Natural killer cell (primary cell): ENCODE data around the gene RAB40C. TPM values are rescaled to one million over a fixed set of nuclear protein-coding genes. Genes with fewer than 3 reads are reported as not detected.
A peak's percentile ranks its signal among the peaks of the same experiment; 100 is the strongest.

Experiments
- ATAC-seq, 3 donors: fragments of 150-1000 bp in 2 of 3; fragments of 200-7000 bp in 1 of 3; cut with Tn5 transposase; 1 replicate in 1 of 3; 2 replicates in 2 of 3; pipeline ENCODE4 v1.10.0; 2021; ENCODE audit warnings: mild to moderate bottlenecking in 2 of 3, moderate library complexity in 2 of 3
- DNase-seq, 2 donors: peaks; one replicate each; pipeline versions ENCODE4 v3.0.0 to v3.0.0-alpha.2; 2013 to 2021; ENCODE audit warnings: mixed read lengths in 1 of 2
- H3K27ac ChIP-seq: one replicate; pipeline ENCODE4 v1.5.1; 2013; ENCODE audit warnings: mild to moderate bottlenecking, low read length
- H3K27me3 ChIP-seq: one replicate; pipeline ENCODE4 v1.6.1; 2013; ENCODE audit warnings: low read length; ENCODE audit not compliant: control insufficient read depth, insufficient read depth
- H3K36me3 ChIP-seq: one replicate; pipeline ENCODE4 v1.6.1; 2013; ENCODE audit warnings: low read length; ENCODE audit not compliant: control insufficient read depth, insufficient read depth
- H3K4me1 ChIP-seq: one replicate; pipeline ENCODE4 v1.6.1; 2013; ENCODE audit warnings: low read length; ENCODE audit not compliant: control insufficient read depth, insufficient read depth
- H3K4me3 ChIP-seq: one replicate; pipeline ENCODE4 v1.5.1; 2013; ENCODE audit warnings: low read length
- H3K9me3 ChIP-seq: one replicate; pipeline ENCODE4 v1.6.1; 2013; ENCODE audit warnings: low read length; ENCODE audit not compliant: control insufficient read depth, insufficient read depth
- H3K27ac Mint-ChIP-seq, 2 donors: one replicate each; pipeline ENCODE4 v1.8.0; 2022; ENCODE audit warnings: mild to moderate bottlenecking in 2 of 2, mixed read lengths in 2 of 2, moderate library complexity in 1 of 2
- H3K27me3 Mint-ChIP-seq, 2 donors: one replicate each; pipeline ENCODE4 v1.8.0; 2022; ENCODE audit warnings: low read depth in 2 of 2, mixed read lengths in 2 of 2
- H3K36me3 Mint-ChIP-seq: one replicate; pipeline ENCODE4 v1.8.0; 2022; ENCODE audit warnings: mixed read lengths
- H3K4me1 Mint-ChIP-seq, 2 donors: one replicate each; pipeline ENCODE4 v1.8.0; 2022; ENCODE audit warnings: mixed read lengths in 2 of 2
- H3K4me3 Mint-ChIP-seq: one replicate; pipeline ENCODE4 v1.8.0; 2022; ENCODE audit warnings: mild to moderate bottlenecking, moderate library complexity, mixed read lengths
- H3K9me3 Mint-ChIP-seq, 2 donors: one replicate each; pipeline ENCODE4 v1.8.0; 2022; ENCODE audit warnings: mixed read lengths in 2 of 2
- CTCF ChIP-seq: fragments of 200-600 bp; IDR thresholded peaks from one replicate; pipeline ENCODE4 v1.8.0; 2022; ENCODE audit warnings: antibody characterized with exemption
- whole genome bisulfite sequencing: methylation state at CpG from one replicate; pipeline ENCODE4 v1.1.7; 2013; ENCODE audit warnings: missing lambda C conversion rate; ENCODE audit not compliant: insufficient coverage; 5-methylcytosine and 5-hydroxymethylcytosine counted together
- intact Hi-C: fragments of 100-400 bp; cut with micrococcal nuclease; formaldehyde crosslinking; loops from one replicate; pipeline ENCODE4 v1.14.2; 2022
- total RNA-seq, 4 donors: library from RNA; stranded (reverse); fragments of 120-200 nt in 1 of 4; gene quantifications; one replicate each; pipeline versions ENCODE4 v1.2.3 to v1.2.4, GENCODE V29; 2013 to 2022

The RAB40C gene
- total RNA-seq, 3 donors from 2014 or later (not counting 1 experiment from before 2014, with no cell fraction given): 12.7 to 20.8 (median 20.0) TPM

DNA sequence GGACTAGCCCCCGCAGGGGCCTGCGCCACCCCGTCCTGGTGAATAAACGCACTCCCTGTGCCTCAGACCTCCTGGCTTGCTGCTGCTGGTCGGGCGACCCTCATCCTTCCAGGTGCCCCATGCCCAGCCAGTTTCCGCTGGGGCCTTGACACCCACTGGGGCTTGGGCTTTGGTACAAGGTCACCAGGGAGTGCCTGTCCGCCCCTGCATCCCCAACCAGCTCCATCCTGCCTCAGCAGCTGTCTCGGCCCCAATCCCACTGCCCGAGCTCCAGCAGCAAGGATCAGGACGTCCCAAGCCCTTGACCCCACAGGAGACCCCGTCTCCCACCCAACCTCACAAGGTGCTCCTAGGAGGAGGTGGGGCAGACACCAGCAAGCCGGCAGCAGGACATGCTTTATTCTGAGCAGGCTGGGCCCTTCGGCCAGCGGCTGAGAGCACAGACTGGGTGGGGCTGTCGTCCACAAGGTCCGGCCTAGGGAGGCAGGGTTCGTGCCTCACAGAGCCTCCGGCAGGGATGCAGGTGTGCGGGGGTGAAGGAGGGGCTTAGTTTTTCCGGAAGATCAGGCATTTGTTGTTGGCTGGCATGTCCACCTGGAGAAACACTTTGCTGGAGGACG lies 44.3 kb downstream of the RAB40C start:
- Histone ChIP-seq H3K27me3 (no peaks in the 10 kb centered on the region), H3K4me1 (peaks cover 25% of the 10 kb centered on the region), H3K9me3 (no peaks in the 10 kb centered on the region), H3K4me3 (no peak overlapping the region), H3K36me3 (no peaks in the 10 kb centered on the region), H3K27ac (no peak overlapping the region)
- intact Hi-C loops: no loop called here
- H3K4me1 Mint-ChIP-seq: peaks cover 7 to 12% of the 10 kb centered on the region in 2 donors
- H3K36me3 Mint-ChIP-seq: no peaks in the 10 kb centered on the region
- no peak for DNase-seq
- no peak for ATAC-seq
- H3K27ac Mint-ChIP-seq: no peak overlapping the region
- H3K9me3 Mint-ChIP-seq: no peaks in the 10 kb centered on the region
- 96% methylated on average over 22 of the region's 22 CpGs for WGBS
- peaks cover 0 to 3% of the 10 kb centered on the region in 2 donors for H3K27me3 Mint-ChIP-seq
- H3K4me3 Mint-ChIP-seq: no peak overlapping the region
- TF ChIP-seq CTCF: no peak

DNA sequence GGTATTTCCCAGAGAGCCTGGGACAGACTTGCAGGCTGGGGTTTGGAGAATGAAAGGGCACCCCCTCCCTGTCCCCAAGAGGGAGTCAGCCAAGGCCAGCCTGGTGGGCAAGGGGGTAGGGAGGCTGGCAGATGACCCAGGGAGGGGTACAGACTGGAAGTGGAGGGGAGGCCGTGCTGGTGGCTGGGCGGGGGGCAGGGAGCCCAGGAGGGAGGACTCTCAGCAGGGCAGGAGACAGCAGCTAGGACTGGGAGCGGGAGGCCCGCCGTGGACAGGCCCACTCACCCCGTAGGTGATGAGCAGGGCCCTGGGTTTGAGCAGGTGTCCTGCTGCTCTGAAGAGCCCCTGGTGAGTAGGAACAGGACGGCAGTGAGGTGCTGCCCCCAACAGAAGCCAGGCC lies 45.1 kb downstream of the RAB40C start:
- no peaks in the 10 kb centered on the region for H3K27me3 ChIP-seq
- no peaks in the 10 kb centered on the region for H3K9me3 ChIP-seq
- no peak for TF ChIP-seq CTCF
- no peaks in the 10 kb centered on the region for H3K36me3 Mint-ChIP-seq
- peaks cover 7 to 12% of the 10 kb centered on the region in 2 donors for H3K4me1 Mint-ChIP-seq
- peak overlapping the region; percentile 42 for H3K4me3 Mint-ChIP-seq
- H3K4me3 ChIP-seq: no peak overlapping the region
- H3K9me3 Mint-ChIP-seq: no peaks in the 10 kb centered on the region
- WGBS: 85% methylated on average over 7 of the region's 7 CpGs
- no peak for ATAC-seq
- no peak for DNase-seq
- intact Hi-C loops: no loop called here
- peaks cover 0 to 3% of the 10 kb centered on the region in 2 donors for H3K27me3 Mint-ChIP-seq
- peak overlapping the region in 1 of 2 donors; percentile 27 for H3K27ac Mint-ChIP-seq
- no peaks in the 10 kb centered on the region for H3K36me3 ChIP-seq
- peaks cover 25% of the 10 kb centered on the region for H3K4me1 ChIP-seq
- H3K27ac ChIP-seq: no peak overlapping the region

GRCh38 chr16:635573-636205 lies 45.8 kb downstream of the RAB40C start:
- intact Hi-C loops: loop anchor here (1.0 kb wide), 1 partner anchor 46 kb away; no protein-coding TSS in a partner anchor
- peaks cover 0 to 3% of the 10 kb centered on the region in 2 donors for H3K27me3 Mint-ChIP-seq
- peak overlapping the region; percentile 98 to 100 for H3K27ac Mint-ChIP-seq
- no peak for DNase-seq
- Histone ChIP-seq H3K4me1 (peaks cover 27% of the 10 kb centered on the region), H3K36me3 (no peaks in the 10 kb centered on the region), H3K27ac (peak overlapping the region; percentile 14), H3K4me3 (peak overlapping the region; percentile 87), H3K27me3 (no peaks in the 10 kb centered on the region), H3K9me3 (no peaks in the 10 kb centered on the region)
- H3K9me3 Mint-ChIP-seq: no peaks in the 10 kb centered on the region
- no peak for TF ChIP-seq CTCF
- H3K4me1 Mint-ChIP-seq: peaks cover 7 to 17% of the 10 kb centered on the region in 2 donors
- no peaks in the 10 kb centered on the region for H3K36me3 Mint-ChIP-seq
- WGBS: 3% methylated on average over 55 of the region's 55 CpGs
- H3K4me3 Mint-ChIP-seq: peak overlapping the region; percentile 98
- ATAC-seq: peak in 1 of 3 donors; percentile 0
